Stromal cell of bone marrow (primary cell): ENCODE data around the gene SPOCK1.
A peak's percentile ranks its signal among the peaks of the same experiment; 100 is the strongest.

Experiments used
- DNase-seq: peaks from one replicate; pipeline ENCODE4 v3.0.0-alpha.2; 2012; ENCODE audit warnings: low read depth

The SPOCK1 gene

GRCh38 chr5:137221943-137222342 is 277.2 kb downstream of the SPOCK1 start:
- DNase-seq = no peak

GRCh38 chr5:137220523-137220927 is 278.6 kb downstream of the SPOCK1 start:
- DNase-seq = peak; percentile 72

- no peak for DNase-seq
Measured at GRCh38 chr5:137218896-137219295, 280.2 kb downstream of the SPOCK1 start.

DNA sequence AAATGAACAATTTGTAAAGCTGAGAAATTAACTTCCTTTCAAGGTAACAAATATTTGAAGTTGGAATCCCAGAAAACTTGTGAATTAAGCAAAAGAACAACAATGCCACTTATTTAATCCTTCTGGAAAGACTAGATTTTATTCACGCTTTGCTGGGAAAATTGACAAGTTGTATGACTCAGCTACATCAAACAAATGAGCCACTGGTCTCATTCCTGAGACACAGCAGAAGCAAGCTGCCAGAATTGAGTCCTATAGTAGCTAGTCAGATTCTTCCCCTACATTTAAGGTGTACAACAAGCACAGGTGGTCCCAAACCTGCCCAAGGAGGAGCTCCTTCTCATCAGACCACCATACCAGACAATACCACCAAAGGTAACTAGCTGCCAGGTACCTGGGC is 280.7 kb downstream of the SPOCK1 start:
- peak; percentile 67 for DNase-seq

GRCh38 chr5:137217599-137218200 is 281.4 kb downstream of the SPOCK1 start:
- peak; percentile 30 for DNase-seq

DNA sequence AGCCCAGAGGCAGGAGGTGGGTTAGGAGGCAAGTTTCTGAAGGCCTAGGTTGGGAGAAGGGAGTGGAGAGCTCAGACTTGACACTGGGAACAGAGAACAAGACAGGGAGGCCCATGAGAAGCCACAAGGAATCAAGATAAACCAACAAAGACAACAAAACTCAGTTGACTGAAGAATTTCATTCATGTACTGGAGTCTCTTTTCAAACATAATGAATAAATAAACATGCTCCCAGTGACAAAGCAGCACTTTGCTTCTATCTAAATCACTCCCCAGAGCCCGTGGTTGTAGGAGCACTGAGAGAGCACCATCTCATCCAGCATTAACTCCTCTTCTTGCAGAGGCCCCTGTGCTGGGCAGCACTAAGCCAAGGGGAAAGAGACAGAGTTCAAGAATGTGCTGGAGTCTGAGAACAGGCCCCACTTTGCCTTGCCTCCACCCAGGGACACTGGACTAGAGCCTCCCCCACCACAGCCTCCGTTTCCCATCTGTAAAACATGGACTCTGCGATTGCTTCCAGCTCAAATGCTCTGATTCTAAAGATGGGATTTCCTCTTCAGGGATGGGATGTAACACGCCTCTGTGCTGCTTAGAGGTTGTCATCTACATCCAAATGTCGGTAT is 282.0 kb downstream of the SPOCK1 start:
- DNase-seq = no peak

GRCh38 chr5:137215780-137216179 is 283.3 kb downstream of the SPOCK1 start:
- DNase-seq = no peak

GRCh38 chr5:137215261-137215660 is 283.9 kb downstream of the SPOCK1 start:
- no peak for DNase-seq

DNA sequence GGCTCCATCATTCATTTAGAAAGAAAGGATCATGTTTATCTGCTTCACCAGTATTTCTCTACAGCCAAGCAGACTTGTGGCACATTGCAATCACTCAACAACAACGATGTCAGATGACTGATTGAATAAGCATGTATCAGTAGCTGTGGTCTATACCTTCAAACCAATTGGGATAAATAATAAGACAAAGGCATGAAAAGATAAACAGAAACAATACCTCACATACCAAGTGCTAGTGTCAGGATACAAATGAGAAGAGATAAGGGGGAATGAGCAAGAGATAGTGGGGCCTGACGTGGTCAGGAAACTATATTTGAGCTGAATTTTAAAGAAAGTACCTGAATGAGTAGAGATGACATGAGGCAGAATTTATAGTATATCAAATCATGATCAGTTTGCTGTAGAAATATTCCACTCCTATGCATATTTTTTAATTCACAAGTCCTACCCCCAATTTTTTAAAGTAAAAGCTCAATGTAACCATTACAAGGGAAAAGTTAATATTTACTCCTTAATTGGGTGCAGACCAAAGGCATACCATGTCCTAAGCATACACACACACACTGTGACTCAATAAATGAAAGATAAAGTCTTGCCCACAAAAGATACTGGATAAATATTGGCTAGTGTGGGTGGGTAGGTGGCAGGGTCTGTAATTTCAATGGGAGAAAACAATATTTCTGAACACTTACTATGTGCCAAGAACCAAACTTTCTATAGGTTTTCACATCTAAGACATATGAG is 284.5 kb downstream of the SPOCK1 start:
- DNase-seq = no peak

DNA sequence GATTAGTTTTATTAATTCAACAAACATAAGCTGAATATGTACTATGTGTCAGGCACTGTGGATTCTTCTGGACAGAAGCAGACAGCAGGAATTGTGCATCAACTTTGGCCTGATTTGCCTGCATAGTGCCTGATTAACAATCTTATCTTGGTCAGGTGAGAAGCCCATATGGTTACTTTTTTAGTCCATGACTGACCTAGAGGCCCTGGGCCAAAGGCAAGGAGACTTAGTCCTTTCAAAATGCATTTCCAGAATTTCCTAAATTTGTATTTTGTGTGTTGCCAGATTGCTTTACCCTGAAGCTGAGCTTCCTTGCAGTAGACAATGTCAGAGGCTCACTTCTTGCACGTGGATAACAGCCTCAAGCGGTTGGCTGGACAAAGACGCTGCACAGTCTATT is 286.7 kb downstream of the SPOCK1 start:
- no peak for DNase-seq

DNA sequence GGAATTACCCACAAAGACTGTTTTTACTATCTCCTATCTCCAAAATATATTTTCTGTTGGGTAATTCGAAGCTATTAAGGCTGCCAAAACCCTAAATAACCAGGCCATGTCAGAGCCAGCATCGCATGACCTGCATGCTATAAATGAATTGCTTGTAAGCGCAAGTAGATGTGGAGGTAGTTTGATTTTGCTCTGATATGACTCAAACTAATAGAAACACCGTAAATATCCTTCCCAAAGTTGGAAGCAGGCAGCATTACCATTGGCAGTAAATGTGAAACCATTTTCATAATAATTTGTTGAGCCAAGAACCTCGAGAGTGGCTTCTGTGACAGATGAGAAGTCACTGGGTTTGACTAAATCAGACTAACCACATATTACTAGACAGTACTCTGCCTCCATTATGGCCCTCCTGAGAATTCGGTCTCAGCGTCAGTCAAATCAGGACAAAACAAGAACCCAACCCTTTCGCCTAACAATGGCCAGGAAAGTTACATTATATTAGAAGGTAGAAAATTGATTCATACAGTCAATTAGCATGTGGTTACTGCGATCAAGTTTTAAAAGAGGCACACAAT is 289.8 kb downstream of the SPOCK1 start:
- DNase-seq = no peak

GRCh38 chr5:137207023-137207760 is 291.9 kb downstream of the SPOCK1 start:
- no peak for DNase-seq

GRCh38 chr5:137206030-137206715 is 293.0 kb downstream of the SPOCK1 start:
- no peak for DNase-seq

DNA sequence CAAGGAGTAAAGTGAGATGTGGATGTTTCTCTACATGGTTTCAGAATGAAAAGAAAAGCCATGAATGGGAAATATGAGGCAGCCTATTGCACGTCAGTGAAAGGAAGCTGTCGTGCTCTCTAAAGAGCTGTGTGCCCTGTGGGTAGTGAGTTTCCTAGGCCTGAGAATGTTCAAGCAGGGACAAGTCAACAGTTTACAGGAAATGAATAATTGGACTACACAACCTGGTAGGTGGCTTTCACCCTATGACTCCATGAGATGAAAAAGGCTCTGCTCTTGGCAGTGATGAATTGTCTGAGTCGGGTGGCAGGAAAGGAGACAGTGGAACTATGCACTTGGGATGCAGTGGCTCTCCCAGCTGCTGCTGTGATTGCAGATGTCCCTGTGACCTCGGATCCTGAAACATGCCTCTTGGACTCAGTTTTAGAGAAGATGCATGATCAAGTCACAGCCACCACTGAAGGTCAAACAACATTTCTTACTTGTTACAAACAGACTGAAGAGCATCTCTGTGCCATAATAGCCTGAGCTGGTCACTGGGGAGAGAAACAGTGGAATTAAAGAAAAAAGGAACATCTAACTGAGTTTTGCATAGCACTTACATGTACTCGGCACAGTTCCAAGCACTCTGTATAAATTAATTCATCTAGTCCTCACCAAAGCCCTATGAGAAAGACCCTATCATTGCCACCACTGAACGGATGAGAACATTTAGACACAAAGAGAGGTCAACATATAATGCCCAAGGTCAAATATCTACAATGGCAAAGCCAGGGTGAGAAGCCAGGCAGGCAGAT is 293.7 kb downstream of the SPOCK1 start:
- DNase-seq = no peak

DNA sequence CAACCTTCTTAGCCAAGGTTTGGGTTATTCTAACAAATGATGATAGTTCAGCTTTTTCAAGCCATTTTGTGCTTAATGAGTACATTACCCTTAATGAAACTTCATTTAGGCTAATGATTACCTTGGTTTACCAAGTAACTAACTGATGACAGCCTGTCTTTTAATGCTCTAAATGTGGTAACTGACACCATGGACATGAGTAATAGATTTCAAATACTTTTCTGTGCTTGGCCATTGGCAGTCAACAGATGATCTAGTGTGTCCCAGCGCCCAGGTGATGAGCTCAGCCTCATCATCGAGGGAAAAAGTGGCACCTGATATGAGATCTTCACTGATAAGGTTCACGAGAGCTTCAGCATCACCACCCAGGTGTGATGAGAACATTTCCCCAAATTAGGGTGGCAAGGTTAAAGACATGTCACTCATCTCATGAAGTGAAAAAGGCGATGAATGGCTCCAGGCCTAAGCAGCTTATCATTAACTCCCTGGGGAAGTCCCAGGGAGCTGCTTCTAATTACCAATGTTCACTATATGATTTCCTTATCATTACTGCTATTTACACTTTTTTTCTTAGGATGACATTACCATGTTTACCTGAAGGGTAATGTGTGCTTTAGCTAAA is 296.0 kb downstream of the SPOCK1 start:
- no peak for DNase-seq

DNA sequence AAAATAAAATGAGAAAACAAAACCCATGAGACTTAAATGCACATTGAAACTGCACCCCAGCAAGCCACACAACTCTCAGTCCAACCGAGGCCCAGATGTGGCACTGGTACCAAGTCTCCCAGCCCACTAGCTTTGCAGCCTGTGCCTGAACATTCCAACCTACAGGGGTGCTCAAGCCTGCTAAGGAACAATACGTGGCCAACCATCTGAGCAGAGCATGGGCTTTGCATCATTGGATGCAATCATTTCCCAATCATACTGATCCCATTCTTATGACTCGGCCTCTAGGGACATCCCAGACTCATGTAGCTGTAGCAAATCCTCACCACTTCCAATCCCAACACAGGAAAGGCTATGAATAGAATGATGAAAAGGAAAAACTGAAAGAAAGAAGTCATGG is 297.2 kb downstream of the SPOCK1 start:
- DNase-seq = peak; percentile 98

DNA sequence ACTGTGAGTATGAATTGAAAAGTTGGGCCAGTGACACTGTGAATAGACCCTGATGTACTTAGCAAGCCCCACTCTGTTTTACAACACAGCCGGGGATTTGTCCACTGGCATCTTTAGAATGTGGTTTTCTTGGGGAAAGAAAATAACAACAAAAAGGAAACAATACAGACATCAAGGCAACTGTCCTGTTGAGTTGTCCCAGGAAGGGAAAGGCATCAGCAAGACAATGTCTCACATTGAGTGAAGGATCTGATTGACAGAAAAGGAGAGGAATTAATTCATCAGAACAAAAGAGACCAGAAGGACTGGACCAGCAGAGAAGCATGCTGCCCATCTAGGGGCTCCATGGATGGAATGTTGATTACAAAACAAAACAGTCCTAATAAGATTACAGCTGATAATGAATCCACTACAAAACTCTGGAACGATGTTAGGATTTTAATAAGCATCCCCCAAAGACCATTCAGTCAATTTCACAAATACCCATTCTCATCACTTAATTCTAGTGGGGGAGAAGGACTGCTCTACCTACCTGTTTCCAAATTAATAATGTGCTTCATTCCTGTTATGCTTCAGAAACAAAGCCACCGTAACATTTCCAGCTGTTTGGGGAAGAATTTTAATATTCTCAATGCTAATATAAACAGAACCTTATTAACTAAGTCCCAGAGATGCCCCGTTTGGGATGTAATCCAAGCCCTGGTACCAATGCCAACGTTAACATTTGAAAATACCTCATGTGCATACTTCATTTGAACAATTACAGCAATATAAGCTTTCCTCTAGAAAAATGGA is 298.0 kb downstream of the SPOCK1 start:
- DNase-seq = no peak

DNA sequence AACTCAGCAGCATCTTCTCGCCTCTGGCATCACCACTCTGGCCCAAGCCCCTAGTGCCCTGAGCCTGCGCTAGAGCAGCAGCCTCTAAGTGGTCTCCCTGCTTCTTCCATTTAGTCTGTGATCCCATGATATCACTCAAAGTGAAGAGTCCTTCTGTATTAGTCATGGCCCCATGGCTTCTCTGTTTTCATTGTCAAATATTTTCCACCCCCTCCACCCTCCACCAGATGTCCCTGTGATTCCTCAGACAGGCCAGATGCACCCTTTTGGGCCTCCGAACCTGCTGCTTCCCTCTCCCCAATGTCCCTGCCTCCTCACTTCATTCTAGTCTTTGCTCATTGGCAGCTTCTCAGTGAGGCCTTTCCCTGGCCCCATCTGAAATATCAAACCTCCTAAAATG is 299.2 kb downstream of the SPOCK1 start:
- peak; percentile 50 for DNase-seq

DNA sequence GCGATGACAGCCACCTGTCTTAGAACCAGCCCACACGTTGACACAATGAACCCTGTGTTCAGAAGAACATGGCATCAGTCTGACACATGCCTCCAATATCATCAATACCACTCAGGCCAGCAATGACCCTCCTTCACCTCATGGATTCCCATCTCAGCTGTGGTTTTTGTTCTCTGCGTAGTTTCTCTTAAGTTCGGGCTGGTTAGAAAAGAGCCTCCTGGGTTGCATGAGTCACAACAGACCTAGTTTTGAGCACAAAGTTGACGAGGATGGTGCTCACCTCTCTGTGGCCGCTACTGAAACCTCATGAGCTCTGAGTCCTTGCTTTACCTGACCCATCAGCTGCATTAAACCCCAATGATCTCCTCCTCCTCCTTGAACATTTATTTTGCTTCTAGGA is 299.9 kb downstream of the SPOCK1 start:
- no peak for DNase-seq

DNA sequence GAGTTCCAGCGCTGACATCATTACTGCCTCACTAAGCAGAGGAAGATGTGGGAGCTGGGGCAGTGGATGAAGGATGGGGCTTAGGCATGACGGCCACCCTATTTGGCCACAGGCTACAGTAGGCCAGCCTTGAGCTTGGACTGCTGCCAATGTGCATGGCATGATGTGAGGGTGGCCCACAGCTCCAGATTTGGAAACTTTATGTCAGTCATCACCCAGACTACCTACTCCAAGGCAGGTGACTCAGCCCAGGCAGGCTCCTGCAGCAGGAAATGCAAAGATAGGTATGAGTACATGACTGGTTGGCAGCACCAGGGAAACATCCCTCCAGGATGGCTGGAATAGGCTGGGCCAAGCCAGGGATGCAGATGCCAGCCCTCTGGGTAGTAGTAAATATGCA is 303.6 kb downstream of the SPOCK1 start:
- no peak for DNase-seq
